Stimulated activated CD4-positive, alpha-beta T cell treated with anti-CD3 and anti-CD28 coated beads, Interleukin-12 subunit alpha, Interleukin-12 subunit beta, amount 100 ng/mL, for 24 hours (primary cell): ENCODE measurements around the gene GNA14.
"Not testable (repeated sequence)": the region's sequence is repeated elsewhere in the genome, so short reads cannot be mapped to it uniquely, and the experiment has no call there.

ENCODE experiments used
- DNase-seq, 2 experiments: peaks; one replicate each; pipeline ENCODE4 v3.0.0-alpha.2; 2020; ENCODE audit warnings: low read depth in 2 of 2

Gene GNA14

GRCh38 chr9:77403239-77403638 lies 244.9 kb downstream of the GNA14 start:
- DNase-seq = no peak

GRCh38 chr9:77402286-77402685 lies 245.8 kb downstream of the GNA14 start:
- no peak for DNase-seq

GRCh38 chr9:77399964-77400363 lies 248.2 kb downstream of the GNA14 start:
- no peak for DNase-seq

- DNase-seq = not testable (repeated sequence)
These were observed 249.5 kb downstream of the GNA14 start for GRCh38 chr9:77398581-77398980.

- DNase-seq = no peak
These were observed 255.8 kb downstream of the GNA14 start for GRCh38 chr9:77392328-77392727.

- DNase-seq = no peak
These were observed 256.3 kb downstream of the GNA14 start for GRCh38 chr9:77391834-77392233.

- DNase-seq = no peak
These were observed 261.9 kb downstream of the GNA14 start for GRCh38 chr9:77386187-77386586.

- no peak for DNase-seq
These were observed 263.7 kb downstream of the GNA14 start for GRCh38 chr9:77384406-77384805.

- DNase-seq = no peak
These were observed 272.1 kb downstream of the GNA14 start for GRCh38 chr9:77375956-77376532.

- no peak for DNase-seq
These were observed 273.9 kb downstream of the GNA14 start for GRCh38 chr9:77374266-77374665.
